Osteocyte (in vitro differentiated cells): ENCODE results near the gene ARL1. TPM values are rescaled to one million over a fixed set of nuclear protein-coding genes. Genes with fewer than 3 reads are reported as not detected.

ENCODE experiments used
- DNase-seq: peaks from one replicate; pipeline ENCODE4 v3.0.0; 2021; ENCODE audit warnings: mixed read lengths; ENCODE audit not compliant: unreplicated experiment; ENCODE audit errors: extremely low spot score
- H3K27ac Mint-ChIP-seq: one replicate; pipeline ENCODE4 v1.8.0; 2021; ENCODE audit warnings: mild to moderate bottlenecking, mixed read lengths; ENCODE audit not compliant: unreplicated experiment
- H3K27me3 Mint-ChIP-seq: one replicate; pipeline ENCODE4 v1.8.0; 2021; ENCODE audit warnings: mixed read lengths; ENCODE audit not compliant: unreplicated experiment
- H3K36me3 Mint-ChIP-seq: one replicate; pipeline ENCODE4 v1.8.0; 2021; ENCODE audit warnings: mixed read lengths; ENCODE audit not compliant: unreplicated experiment
- H3K4me1 Mint-ChIP-seq: one replicate; pipeline ENCODE4 v1.8.0; 2021; ENCODE audit warnings: mixed read lengths; ENCODE audit not compliant: unreplicated experiment
- H3K4me3 Mint-ChIP-seq: one replicate; pipeline ENCODE4 v1.8.0; 2021; ENCODE audit warnings: mild to moderate bottlenecking, moderate library complexity, mixed read lengths; ENCODE audit not compliant: unreplicated experiment
- H3K9me3 Mint-ChIP-seq: one replicate; pipeline ENCODE4 v1.8.0; 2021; ENCODE audit warnings: mixed read lengths; ENCODE audit not compliant: unreplicated experiment
- CTCF ChIP-seq: fragments of 200-600 bp; sonication (generic); IDR thresholded peaks from 2 replicates; pipeline ENCODE4 v1.5.0; 2021; ENCODE audit warnings: antibody characterized with exemption, mild to moderate bottlenecking, moderate library complexity
- long read RNA-seq: library from polyadenylated mRNA; unstranded; transcript quantifications from one replicate; pipeline ENCODE4 v2.0.0, GENCODE V29; 2021
- total RNA-seq: library from RNA; stranded (reverse); gene quantifications from 2 replicates; pipeline ENCODE4 v1.2.1, GENCODE V29; 2021

Gene ARL1
- 109 and 112 TPM in 2 replicates for total RNA-seq
- long read RNA-seq, transcript ARL1-203 (5 exons, 1,231 nt) = minor isoform, 7 of 570 reads
- long read RNA-seq, transcript ARL1-201 (6 exons, 3,241 nt) = major isoform, 518 of 570 reads
- long read RNA-seq, partial matches to known transcripts = 4 of 570 reads
- long read RNA-seq, other reads (novel, unspliced or antisense) = 39 of 570 reads

- peak; percentile 93 for DNase-seq
- H3K27ac Mint-ChIP-seq = peak within 1 kb of the TSS; percentile 98
- peaks cover 28% of the 10 kb centered on the region for H3K4me1 Mint-ChIP-seq
- H3K9me3 Mint-ChIP-seq = no peaks in the 10 kb centered on the region
- peak within 1 kb of the TSS; percentile 95 for H3K4me3 Mint-ChIP-seq
- peaks cover 7% of the 10 kb centered on the region for H3K27me3 Mint-ChIP-seq
- TF ChIP-seq CTCF = peak; percentile 5
- H3K36me3 Mint-ChIP-seq = no peaks in the 10 kb centered on the region
These were observed at the start of gene ARL1 for GRCh38 chr12:101407436-101408345. TSS of gene ARL1 (minus strand) at chr12:101407772. CDS start at chr12:101407645, 127 bp downstream.

- H3K27ac Mint-ChIP-seq = no peak overlapping the region
- H3K4me3 Mint-ChIP-seq = no peak overlapping the region
- H3K27me3 Mint-ChIP-seq = no peaks in the 10 kb centered on the region
- TF ChIP-seq CTCF = no peak
- H3K9me3 Mint-ChIP-seq = no peaks in the 10 kb centered on the region
- no peaks in the 10 kb centered on the region for H3K36me3 Mint-ChIP-seq
- DNase-seq = no peak
- no peaks in the 10 kb centered on the region for H3K4me1 Mint-ChIP-seq
These were observed 48.1 kb upstream of the ARL1 start for GRCh38 chr12:101455685-101456084.

GRCh38 chr12:101441461-101442224, 34.1 kb upstream of the ARL1 start:
- H3K27me3 Mint-ChIP-seq = no peaks in the 10 kb centered on the region
- no peaks in the 10 kb centered on the region for H3K4me1 Mint-ChIP-seq
- no peak overlapping the region for H3K4me3 Mint-ChIP-seq
- H3K27ac Mint-ChIP-seq = no peak overlapping the region
- H3K36me3 Mint-ChIP-seq = no peaks in the 10 kb centered on the region
- DNase-seq = no peak
- H3K9me3 Mint-ChIP-seq = no peaks in the 10 kb centered on the region
- no peak for TF ChIP-seq CTCF

GRCh38 chr12:101439236-101439635, 31.7 kb upstream of the ARL1 start:
- DNase-seq = no peak
- no peak for TF ChIP-seq CTCF
- Mint-ChIP-seq H3K27me3 (no peaks in the 10 kb centered on the region), H3K36me3 (no peaks in the 10 kb centered on the region), H3K4me1 (no peaks in the 10 kb centered on the region), H3K4me3 (no peak overlapping the region), H3K27ac (no peak overlapping the region), H3K9me3 (no peaks in the 10 kb centered on the region)
